Measurements from ENCODE around the gene NAPB. TPM values are rescaled to one million over a fixed set of nuclear protein-coding genes. Genes with fewer than 3 reads are reported as not detected.
"Not testable (repeated sequence)": the region's sequence is repeated elsewhere in the genome, so short reads cannot be mapped to it uniquely, and the experiment has no call there.

NAPB gene
- total RNA-seq, 1 experiment from 2014 or later, result 15.8 TPM

GRCh38 chr20:23350196-23350903 lies 70.9 kb downstream of the NAPB start, which contains the start of gene NXT1:
TSS of gene NXT1 (plus strand) at chr20:23350791. CDS start at chr20:23354042, 3,251 bp downstream.
- DNase-seq (ENCODE audit: extremely low read depth, low read depth), result peak; percentile 98

GRCh38 chr20:23349338-23350195 lies 71.7 kb downstream of the NAPB start:
- DNase-seq (ENCODE audit: extremely low read depth, low read depth), result peak; percentile 68

GRCh38 chr20:23348510-23348909 lies 72.8 kb downstream of the NAPB start:
- DNase-seq (ENCODE audit: extremely low read depth, low read depth), result not testable (repeated sequence)

- no peak for DNase-seq (ENCODE audit: extremely low read depth, low read depth)
Measured at GRCh38 chr20:23347791-23348190, 73.5 kb downstream of the NAPB start.

GRCh38 chr20:23346002-23346401 lies 75.3 kb downstream of the NAPB start:
- no peak for DNase-seq (ENCODE audit: extremely low read depth, low read depth)

- no peak for DNase-seq (ENCODE audit: extremely low read depth, low read depth)
Measured at GRCh38 chr20:23344336-23344735, 77.0 kb downstream of the NAPB start.

- no peak for DNase-seq (ENCODE audit: extremely low read depth, low read depth)
Measured at GRCh38 chr20:23343590-23343989, 77.7 kb downstream of the NAPB start.

GRCh38 chr20:23341073-23341472 lies 80.2 kb downstream of the NAPB start:
- DNase-seq (ENCODE audit: extremely low read depth, low read depth), result no peak

- peak; percentile 76 for DNase-seq (ENCODE audit: extremely low read depth, low read depth)
Measured at GRCh38 chr20:23340524-23340923, 80.8 kb downstream of the NAPB start.

GRCh38 chr20:23339986-23340385 lies 81.3 kb downstream of the NAPB start:
- no peak for DNase-seq (ENCODE audit: extremely low read depth, low read depth)

- no peak for DNase-seq (ENCODE audit: extremely low read depth, low read depth)
Measured at GRCh38 chr20:23337312-23337711, 84.0 kb downstream of the NAPB start.

GRCh38 chr20:23336476-23336875 lies 84.8 kb downstream of the NAPB start:
- no peak for DNase-seq (ENCODE audit: extremely low read depth, low read depth)

- DNase-seq (ENCODE audit: extremely low read depth, low read depth), result no peak
Measured at GRCh38 chr20:23335521-23335920, 85.8 kb downstream of the NAPB start.

- no peak for DNase-seq (ENCODE audit: extremely low read depth, low read depth)
Measured at GRCh38 chr20:23334111-23334510, 87.2 kb downstream of the NAPB start.

- no peak for DNase-seq (ENCODE audit: extremely low read depth, low read depth)
Measured at GRCh38 chr20:23332467-23332866, 88.8 kb downstream of the NAPB start.

- DNase-seq (ENCODE audit: extremely low read depth, low read depth), result no peak
Measured at GRCh38 chr20:23331450-23332350, 89.6 kb downstream of the NAPB start.

GRCh38 chr20:23327617-23328333 lies 93.5 kb downstream of the NAPB start:
- DNase-seq (ENCODE audit: extremely low read depth, low read depth), result no peak

GRCh38 chr20:23326774-23327173 lies 94.5 kb downstream of the NAPB start:
- no peak for DNase-seq (ENCODE audit: extremely low read depth, low read depth)

- DNase-seq (ENCODE audit: extremely low read depth, low read depth), result no peak
Measured at GRCh38 chr20:23325107-23325506, 96.2 kb downstream of the NAPB start.

Data from NCI-H460 (cell line).